ENCODE measurements around the gene OR4C46. TPM values are rescaled to one million over a fixed set of nuclear protein-coding genes. Genes with fewer than 3 reads are reported as not detected.
"Not testable (repeated sequence)": the region's sequence is repeated elsewhere in the genome, so short reads cannot be mapped to it uniquely, and the experiment has no call there.

OR4C46 gene
- total RNA-seq (2022) (not detected in 2 replicates), Bru-seq, nascent RNA (not detected), BruChase-seq, experiment 1, labeled RNA remaining after a 6-hour chase (not detected), BruChase-seq, experiment 2, labeled RNA remaining after a 2-hour chase (not detected)
- long read RNA-seq = 0 reads

DNA sequence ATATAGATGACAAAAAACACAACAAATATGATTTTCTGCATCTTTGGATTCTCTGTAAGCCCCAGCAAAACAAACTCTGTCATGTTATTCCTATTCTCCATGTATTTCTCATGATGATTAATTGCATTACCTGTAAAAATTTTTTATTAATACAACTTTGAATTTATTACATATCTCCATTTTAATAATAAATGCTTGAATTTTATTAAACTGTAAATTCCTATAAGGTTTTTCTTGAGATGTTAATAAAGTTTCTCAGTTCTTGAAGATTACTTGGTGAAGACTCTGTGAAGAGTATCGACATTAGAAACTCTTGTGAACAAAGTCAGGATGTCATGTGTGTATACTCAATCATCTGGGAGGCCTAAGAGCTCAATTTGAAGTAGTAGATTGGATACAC lies at the start of gene OR4C46:
OR4C46 (minus strand) TSS at position 101 of the 400 bp plus-strand sequence; CDS start at position 101, 0 bp downstream.
- ChIA-PET POLR2A (no interaction called here), CTCF (no interaction called here)
- Mint-ChIP-seq H3K36me3 (ENCODE audit: insufficient read depth, unreplicated experiment) (no peaks in the 10 kb centered on the region), H3K27ac (ENCODE audit: low read depth, unreplicated experiment) (no peak within 1 kb of the TSS), H3K4me3 (ENCODE audit: unreplicated experiment) (no peak within 1 kb of the TSS), H3K9me3 (ENCODE audit: unreplicated experiment) (peaks cover 37% of the 10 kb centered on the region), H3K27me3 (ENCODE audit: insufficient read depth, unreplicated experiment) (no peaks in the 10 kb centered on the region), H3K4me1 (ENCODE audit: insufficient read depth, unreplicated experiment) (no peaks in the 10 kb centered on the region)
- no TSS peak for BruUV-seq (replicated peaks)
- DNase-seq (ENCODE audit: unreplicated experiment) = no peak
- TF ChIP-seq, protein P1, sequence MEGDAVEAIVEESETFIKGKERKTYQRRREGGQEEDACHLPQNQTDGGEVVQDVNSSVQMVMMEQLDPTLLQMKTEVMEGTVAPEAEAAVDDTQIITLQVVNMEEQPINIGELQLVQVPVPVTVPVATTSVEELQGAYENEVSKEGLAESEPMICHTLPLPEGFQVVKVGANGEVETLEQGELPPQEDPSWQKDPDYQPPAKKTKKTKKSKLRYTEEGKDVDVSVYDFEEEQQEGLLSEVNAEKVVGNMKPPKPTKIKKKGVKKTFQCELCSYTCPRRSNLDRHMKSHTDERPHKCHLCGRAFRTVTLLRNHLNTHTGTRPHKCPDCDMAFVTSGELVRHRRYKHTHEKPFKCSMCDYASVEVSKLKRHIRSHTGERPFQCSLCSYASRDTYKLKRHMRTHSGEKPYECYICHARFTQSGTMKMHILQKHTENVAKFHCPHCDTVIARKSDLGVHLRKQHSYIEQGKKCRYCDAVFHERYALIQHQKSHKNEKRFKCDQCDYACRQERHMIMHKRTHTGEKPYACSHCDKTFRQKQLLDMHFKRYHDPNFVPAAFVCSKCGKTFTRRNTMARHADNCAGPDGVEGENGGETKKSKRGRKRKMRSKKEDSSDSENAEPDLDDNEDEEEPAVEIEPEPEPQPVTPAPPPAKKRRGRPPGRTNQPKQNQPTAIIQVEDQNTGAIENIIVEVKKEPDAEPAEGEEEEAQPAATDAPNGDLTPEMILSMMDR (IDR thresholded peaks at IDR 0.05; ENCODE audit: unreplicated experiment) = no peak
- intact Hi-C loops (cut with micrococcal nuclease) = no loop called here

DNA sequence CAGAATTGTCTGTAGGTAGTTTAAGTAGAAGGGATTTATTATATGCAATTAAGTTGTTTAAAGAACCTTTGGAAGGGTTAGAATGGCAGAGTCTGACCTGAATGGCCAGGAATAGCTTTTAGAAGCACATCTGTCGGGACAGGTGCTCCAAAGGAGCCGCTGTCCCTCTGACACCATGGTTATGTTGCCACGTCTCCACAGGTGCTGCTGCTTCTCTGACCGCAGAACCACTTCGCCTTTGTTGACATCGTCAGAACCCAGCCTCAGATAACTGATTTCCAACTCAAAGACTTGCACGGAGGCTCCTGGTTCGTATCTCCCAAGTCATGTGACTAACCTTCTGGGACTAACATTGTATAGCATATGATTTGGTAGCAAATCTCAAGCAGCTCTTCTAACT lies 41.8 kb upstream of the OR4C46 start:
- POLR2A ChIA-PET; H3K36me3 Mint-ChIP-seq (ENCODE audit: insufficient read depth, unreplicated experiment); intact Hi-C loops (cut with micrococcal nuclease); H3K27me3 Mint-ChIP-seq (ENCODE audit: insufficient read depth, unreplicated experiment); BruUV-seq (replicated peaks); H3K4me3 Mint-ChIP-seq (ENCODE audit: unreplicated experiment); CTCF ChIA-PET; DNase-seq (ENCODE audit: unreplicated experiment); H3K4me1 Mint-ChIP-seq (ENCODE audit: insufficient read depth, unreplicated experiment); H3K27ac Mint-ChIP-seq (ENCODE audit: low read depth, unreplicated experiment): not testable (repeated sequence)
- peaks cover 13% of the 10 kb centered on the region for H3K9me3 Mint-ChIP-seq (ENCODE audit: unreplicated experiment)

DNA sequence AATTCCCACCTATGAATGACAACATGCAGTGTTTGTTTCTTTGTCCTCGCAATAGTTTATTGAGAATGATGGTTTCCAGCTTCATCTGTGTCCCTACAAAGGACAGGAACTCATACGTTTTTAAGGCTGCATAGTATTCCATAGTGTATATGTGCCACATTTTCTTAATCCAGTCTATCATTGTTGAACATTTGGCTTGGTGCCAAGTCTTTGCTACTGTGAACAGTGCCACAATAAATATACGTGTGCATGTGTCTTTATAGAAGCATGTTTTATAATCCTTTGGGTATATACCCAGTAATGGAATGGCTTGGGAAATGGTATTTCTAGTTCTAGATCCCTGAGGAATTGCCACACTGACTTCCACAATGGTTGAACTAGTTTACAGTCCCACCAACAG lies 42.4 kb downstream of the OR4C46 start:
- POLR2A ChIA-PET; BruUV-seq (replicated peaks); CTCF ChIA-PET; intact Hi-C loops (cut with micrococcal nuclease); H3K27me3 Mint-ChIP-seq (ENCODE audit: insufficient read depth, unreplicated experiment); H3K4me1 Mint-ChIP-seq (ENCODE audit: insufficient read depth, unreplicated experiment); H3K27ac Mint-ChIP-seq (ENCODE audit: low read depth, unreplicated experiment); H3K4me3 Mint-ChIP-seq (ENCODE audit: unreplicated experiment); H3K36me3 Mint-ChIP-seq (ENCODE audit: insufficient read depth, unreplicated experiment); DNase-seq (ENCODE audit: unreplicated experiment): not testable (repeated sequence)
- H3K9me3 Mint-ChIP-seq (ENCODE audit: unreplicated experiment) = peaks cover 46% of the 10 kb centered on the region

DNA sequence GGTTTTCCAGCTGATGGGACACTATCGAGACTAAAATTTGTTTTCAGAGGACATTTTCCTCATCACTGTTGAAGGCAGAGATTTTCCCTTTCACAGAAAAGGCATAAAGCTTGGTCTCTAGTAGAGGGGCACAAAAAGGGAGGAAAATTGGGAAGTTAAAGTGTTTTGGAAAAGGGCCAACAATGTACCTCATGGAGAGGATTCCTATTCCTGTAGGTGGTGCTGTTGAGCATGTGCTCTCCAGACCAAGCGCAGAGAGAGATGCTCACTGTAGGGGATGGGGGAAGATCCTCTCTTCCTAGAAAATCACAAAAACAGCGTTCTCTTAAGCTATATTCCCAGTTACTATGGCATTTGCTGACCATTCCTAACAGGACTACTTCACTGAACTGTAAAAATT lies 44.9 kb downstream of the OR4C46 start:
- POLR2A ChIA-PET = no interaction called here
- Mint-ChIP-seq H3K27me3 (ENCODE audit: insufficient read depth, unreplicated experiment) (no peaks in the 10 kb centered on the region), H3K4me1 (ENCODE audit: insufficient read depth, unreplicated experiment) (no peaks in the 10 kb centered on the region), H3K27ac (ENCODE audit: low read depth, unreplicated experiment) (no peak overlapping the region), H3K9me3 (ENCODE audit: unreplicated experiment) (peaks cover 37% of the 10 kb centered on the region), H3K4me3 (ENCODE audit: unreplicated experiment) (no peak overlapping the region), H3K36me3 (ENCODE audit: insufficient read depth, unreplicated experiment) (no peaks in the 10 kb centered on the region)
- DNase-seq (ENCODE audit: unreplicated experiment) = no peak
- intact Hi-C loops (cut with micrococcal nuclease) = no loop called here
- no TSS peak for BruUV-seq (replicated peaks)
- CTCF ChIA-PET = no interaction called here
- TF ChIP-seq, protein P1 (IDR thresholded peaks at IDR 0.05; ENCODE audit: unreplicated experiment) = no peak

DNA sequence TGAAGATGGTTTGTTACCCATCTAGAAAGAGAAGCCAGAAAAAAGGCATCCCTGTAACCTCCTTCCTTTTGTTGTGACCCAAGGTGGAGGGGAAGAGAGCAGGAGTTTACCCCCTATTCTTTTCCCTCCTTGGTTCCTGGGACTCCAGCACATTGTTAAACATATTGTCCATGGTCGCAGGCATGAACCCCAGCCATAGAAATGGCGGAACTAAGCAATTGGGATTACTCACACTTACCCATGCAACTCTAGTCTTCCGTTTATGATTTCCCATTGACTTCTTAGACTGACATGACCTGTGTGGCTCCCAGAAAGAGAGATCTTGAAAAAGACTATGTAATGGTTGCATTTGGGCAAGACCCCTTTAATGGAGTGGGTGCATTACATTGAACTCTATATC lies 45.4 kb downstream of the OR4C46 start:
- Mint-ChIP-seq H3K27me3 (ENCODE audit: insufficient read depth, unreplicated experiment) (no peaks in the 10 kb centered on the region), H3K36me3 (ENCODE audit: insufficient read depth, unreplicated experiment) (no peaks in the 10 kb centered on the region), H3K4me3 (ENCODE audit: unreplicated experiment) (no peak overlapping the region), H3K4me1 (ENCODE audit: insufficient read depth, unreplicated experiment) (no peaks in the 10 kb centered on the region), H3K27ac (ENCODE audit: low read depth, unreplicated experiment) (no peak overlapping the region), H3K9me3 (ENCODE audit: unreplicated experiment) (peaks cover 34% of the 10 kb centered on the region)
- TF ChIP-seq, protein P1 (IDR thresholded peaks at IDR 0.05; ENCODE audit: unreplicated experiment) = no peak
- BruUV-seq (replicated peaks) = no TSS peak
- DNase-seq (ENCODE audit: unreplicated experiment) = no peak
- POLR2A ChIA-PET = no interaction called here
- intact Hi-C loops (cut with micrococcal nuclease) = no loop called here
- CTCF ChIA-PET = no interaction called here

Other genes with a start within 250 kb of the OR4C46 start
- gene OR4A5, start 102.8 kb upstream of the OR4C46 start, total RNA-seq (2022) = not detected in 2 replicates